Rectal smooth muscle tissue (tissue), 1 donor: ENCODE results near the gene MTA2.
"Not testable (repeated sequence)": the region's sequence is repeated elsewhere in the genome, so short reads cannot be mapped to it uniquely, and the experiment has no call there.

Experiments
- H3K27ac ChIP-seq: one replicate; pipeline ENCODE4 v1.7.0; 2013; ENCODE audit warnings: low read depth, low read length, inconsistent platforms
- H3K27me3 ChIP-seq: one replicate; pipeline ENCODE4 v1.7.0; 2013; ENCODE audit warnings: low read length; ENCODE audit not compliant: control insufficient read depth, insufficient read depth
- H3K36me3 ChIP-seq: one replicate; pipeline ENCODE4 v1.7.0; 2013; ENCODE audit warnings: low read length; ENCODE audit not compliant: control insufficient read depth, insufficient read depth
- H3K4me1 ChIP-seq: one replicate; pipeline ENCODE4 v1.7.0; 2013; ENCODE audit warnings: low read length; ENCODE audit not compliant: control insufficient read depth, insufficient read depth
- H3K4me3 ChIP-seq: one replicate; pipeline ENCODE4 v1.7.0; 2013; ENCODE audit warnings: low read length
- H3K9ac ChIP-seq: one replicate; pipeline ENCODE4 v1.7.0; 2013; ENCODE audit warnings: low read length

Gene MTA2

DNA sequence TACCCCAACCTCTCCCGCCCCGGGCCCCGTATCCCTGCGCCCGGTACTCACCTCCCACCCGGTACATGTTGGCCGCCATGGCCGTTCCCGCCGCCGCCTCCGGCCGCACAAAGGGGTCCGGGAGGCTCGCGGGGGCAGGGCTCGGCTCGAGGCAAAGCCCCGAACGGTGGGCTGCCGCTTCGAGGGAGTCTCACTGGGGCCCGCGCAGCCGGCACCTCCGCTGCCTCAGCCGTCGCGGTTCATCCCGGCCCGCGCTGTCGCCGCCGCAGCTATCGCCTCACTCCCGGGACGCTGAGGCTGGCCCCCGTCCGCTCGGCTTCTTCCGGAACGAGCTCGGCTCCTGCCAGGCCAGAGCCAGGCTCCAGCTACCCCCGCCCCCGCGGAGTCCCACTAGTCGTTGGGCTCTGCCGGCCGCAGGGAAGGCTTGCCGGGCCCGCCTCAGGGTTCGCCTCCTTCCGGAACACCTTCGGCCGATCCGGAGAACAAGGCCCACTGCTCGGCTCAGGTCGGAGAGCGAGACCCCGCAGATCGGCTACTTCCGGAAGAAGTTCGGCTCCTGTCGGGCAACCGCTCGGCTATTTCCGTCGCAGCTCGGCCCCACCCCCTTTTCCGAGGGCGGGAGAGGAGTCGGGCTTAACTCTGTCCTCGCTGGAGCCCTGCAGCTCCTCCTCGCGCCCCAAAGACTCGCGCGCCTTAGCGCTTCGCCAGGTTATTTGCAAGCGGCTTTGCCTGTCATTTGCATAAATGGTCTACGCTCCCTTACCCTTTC lies at the start of gene MTA2:
MTA2 (minus strand) TSS at position 494 of the 769 bp plus-strand sequence; CDS start at position 79, 415 bp downstream.
- peaks cover 17% of the 10 kb centered on the region for H3K36me3 ChIP-seq
- peak within 1 kb of the TSS; percentile 82 for H3K9ac ChIP-seq
- H3K4me1 ChIP-seq, result peaks cover 23% of the 10 kb centered on the region
- H3K27me3 ChIP-seq, result no peaks in the 10 kb centered on the region
- peak within 1 kb of the TSS; percentile 92 for H3K27ac ChIP-seq
- peak within 1 kb of the TSS; percentile 82 for H3K4me3 ChIP-seq

DNA sequence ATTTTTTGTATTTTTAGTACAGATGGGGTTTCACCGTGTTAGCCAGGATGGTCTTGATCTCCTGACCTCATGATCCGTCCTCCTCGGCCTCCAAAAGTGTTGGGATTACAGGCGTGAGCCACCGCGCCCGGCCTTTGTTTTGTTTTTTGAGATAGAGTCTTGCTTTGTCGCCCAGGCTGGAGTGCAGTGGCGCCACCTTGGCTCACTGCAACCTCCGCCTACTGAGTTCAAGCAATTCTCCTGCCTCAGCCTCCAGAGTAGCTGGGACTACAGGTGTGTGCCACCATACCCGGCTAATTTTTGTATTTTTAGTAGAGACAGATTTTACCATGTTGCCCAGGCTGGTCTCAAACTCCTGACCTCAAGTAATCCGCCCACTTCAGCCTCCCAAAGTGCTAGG lies 48.6 kb upstream of the MTA2 start:
- H3K27me3 ChIP-seq, H3K9ac ChIP-seq, H3K27ac ChIP-seq, H3K4me3 ChIP-seq: not testable (repeated sequence)
- Histone ChIP-seq H3K4me1 (peaks cover 14% of the 10 kb centered on the region), H3K36me3 (peaks cover 21% of the 10 kb centered on the region)

DNA sequence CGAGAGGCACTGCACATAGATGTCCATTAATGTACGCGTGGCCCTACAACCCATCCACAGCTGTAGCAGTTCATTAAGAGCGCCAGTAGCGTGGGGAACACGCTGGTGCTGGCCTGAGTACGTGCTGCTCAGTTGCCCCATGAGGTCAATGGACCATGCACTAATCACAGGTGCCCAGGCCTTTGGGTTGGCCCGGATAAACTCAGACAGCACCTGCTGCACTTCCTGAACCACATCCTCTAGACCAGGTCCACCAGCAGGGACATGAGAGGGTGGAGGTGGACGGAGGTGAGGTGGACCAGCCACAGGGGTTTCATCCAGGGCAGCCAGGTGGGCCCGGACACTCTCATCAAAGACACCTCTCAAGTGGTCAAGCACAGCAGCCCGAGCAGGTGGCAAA lies 47.8 kb upstream of the MTA2 start:
- Histone ChIP-seq H3K27me3 (no peaks in the 10 kb centered on the region), H3K36me3 (peaks cover 21% of the 10 kb centered on the region), H3K9ac (no peak overlapping the region), H3K4me1 (peaks cover 18% of the 10 kb centered on the region), H3K27ac (no peak overlapping the region), H3K4me3 (no peak overlapping the region)

GRCh38 chr11:62648967-62649364 lies 47.3 kb upstream of the MTA2 start:
- peaks cover 18% of the 10 kb centered on the region for H3K4me1 ChIP-seq
- H3K4me3 ChIP-seq, result no peak overlapping the region
- no peak overlapping the region for H3K9ac ChIP-seq
- no peaks in the 10 kb centered on the region for H3K27me3 ChIP-seq
- H3K27ac ChIP-seq, result no peak overlapping the region
- H3K36me3 ChIP-seq, result peaks cover 21% of the 10 kb centered on the region

GRCh38 chr11:62648185-62648966 lies 46.7 kb upstream of the MTA2 start:
- Histone ChIP-seq H3K9ac (no peak overlapping the region), H3K4me3 (no peak overlapping the region), H3K36me3 (peaks cover 21% of the 10 kb centered on the region), H3K27me3 (no peaks in the 10 kb centered on the region), H3K27ac (no peak overlapping the region), H3K4me1 (peaks cover 18% of the 10 kb centered on the region)

DNA sequence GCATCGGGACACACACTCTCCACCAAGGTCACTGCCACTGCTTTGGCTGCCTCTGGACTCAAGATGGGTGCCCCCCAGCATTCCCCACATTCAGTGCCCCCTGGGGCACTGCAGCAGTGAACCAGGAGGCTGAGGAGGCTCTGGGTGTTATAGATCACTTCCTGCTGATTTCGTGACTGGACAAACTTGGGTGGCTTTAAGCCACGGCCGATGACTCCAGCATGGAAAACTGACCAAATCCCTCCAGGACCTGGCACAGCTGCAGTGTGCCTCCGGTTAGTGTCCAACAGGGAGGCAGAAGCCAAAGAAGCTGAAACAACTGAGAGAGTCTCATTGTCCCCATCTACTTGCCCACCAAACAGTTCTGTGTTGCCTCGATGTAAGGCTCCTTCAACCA lies 45.9 kb upstream of the MTA2 start:
- Histone ChIP-seq H3K27ac (no peak overlapping the region), H3K9ac (no peak overlapping the region), H3K27me3 (no peaks in the 10 kb centered on the region), H3K4me3 (no peak overlapping the region), H3K36me3 (peaks cover 21% of the 10 kb centered on the region), H3K4me1 (peaks cover 16% of the 10 kb centered on the region)

GRCh38 chr11:62646825-62647608 lies 45.4 kb upstream of the MTA2 start:
- Histone ChIP-seq H3K27ac (peak overlapping the region; percentile 64), H3K27me3 (no peaks in the 10 kb centered on the region), H3K9ac (no peak overlapping the region), H3K4me3 (peak overlapping the region; percentile 48), H3K36me3 (peaks cover 21% of the 10 kb centered on the region), H3K4me1 (peaks cover 12% of the 10 kb centered on the region)

- H3K4me1 ChIP-seq, result peaks cover 12% of the 10 kb centered on the region
- peak within 1 kb of the TSS; percentile 87 for H3K27ac ChIP-seq
- H3K36me3 ChIP-seq, result peaks cover 21% of the 10 kb centered on the region
- H3K4me3 ChIP-seq, result peak within 1 kb of the TSS; percentile 94
- H3K27me3 ChIP-seq, result no peaks in the 10 kb centered on the region
- H3K9ac ChIP-seq, result peak within 1 kb of the TSS; percentile 90
Observed at GRCh38 chr11:62645946-62646824, 44.5 kb upstream of the MTA2 start, which contains the start of gene GANAB. Gene GANAB (minus strand): TSS chr11:62646613. CDS start chr11:62646599, 14 bp downstream.

DNA sequence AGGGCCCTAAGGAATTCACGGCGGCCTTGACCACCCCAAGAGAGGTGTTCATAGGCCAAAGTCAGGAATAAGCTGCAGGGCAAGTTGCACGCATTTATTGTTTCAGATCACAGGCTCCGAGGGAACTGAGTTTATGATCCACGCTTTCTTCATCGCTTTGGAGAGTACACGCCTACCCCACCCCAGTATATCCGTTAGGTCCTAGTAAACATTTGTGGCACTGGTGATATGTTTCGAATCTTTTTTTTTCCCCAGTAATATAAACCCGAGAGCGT lies 43.9 kb upstream of the MTA2 start:
- peaks cover 21% of the 10 kb centered on the region for H3K36me3 ChIP-seq
- H3K9ac ChIP-seq, result peak overlapping the region; percentile 90
- H3K27ac ChIP-seq, result peak overlapping the region; percentile 87
- peaks cover 12% of the 10 kb centered on the region for H3K4me1 ChIP-seq
- peak overlapping the region; percentile 94 for H3K4me3 ChIP-seq
- no peaks in the 10 kb centered on the region for H3K27me3 ChIP-seq

- no peak overlapping the region for H3K27ac ChIP-seq
- H3K4me1 ChIP-seq, result peaks cover 12% of the 10 kb centered on the region
- no peaks in the 10 kb centered on the region for H3K27me3 ChIP-seq
- H3K9ac ChIP-seq, result no peak overlapping the region
- H3K36me3 ChIP-seq, result peaks cover 19% of the 10 kb centered on the region
- H3K4me3 ChIP-seq, result no peak overlapping the region
Observed at GRCh38 chr11:62644220-62644619, 42.6 kb upstream of the MTA2 start.

- Histone ChIP-seq H3K9ac (no peak overlapping the region), H3K4me1 (no peaks in the 10 kb centered on the region), H3K36me3 (peaks cover 66% of the 10 kb centered on the region), H3K27ac (peak overlapping the region; percentile 45), H3K4me3 (no peak overlapping the region), H3K27me3 (no peaks in the 10 kb centered on the region)
Observed at GRCh38 chr11:62632492-62632891, 30.8 kb upstream of the MTA2 start.
